Upper lobe of left lung (tissue), 6 donors: Measurements from ENCODE around the gene FAM83B. TPM values are rescaled to one million over a fixed set of nuclear protein-coding genes. Genes with fewer than 3 reads are reported as not detected.
A peak's percentile ranks its signal among the peaks of the same experiment; 100 is the strongest.

ENCODE experiments used
- ATAC-seq, 2 donors: fragments of 200-7000 bp; cut with Tn5 transposase; one replicate each; pipeline ENCODE4 v1.9.1; 2022; ENCODE audit warnings: mild to moderate bottlenecking in 2 of 2, moderate library complexity in 2 of 2; ENCODE audit not compliant: low FRiP score in 2 of 2
- DNase-seq, 2 donors: peaks; one replicate each; pipeline ENCODE4 v3.0.0-alpha.2; 2019 to 2020
- H3K27ac ChIP-seq, 4 donors: fragments of 200-600 bp; sonication (generic); one replicate each; pipeline ENCODE4 v1.5.1; 2016 to 2019
- H3K27me3 ChIP-seq, 4 donors: fragments of 200-600 bp; sonication (generic); one replicate each; pipeline ENCODE4 v1.5.1; 2017 to 2019
- H3K36me3 ChIP-seq, 4 donors: fragments of 200-600 bp; sonication (generic); one replicate each; pipeline ENCODE4 v1.5.1; 2016 to 2019
- H3K4me1 ChIP-seq, 4 donors: fragments of 200-600 bp; sonication (generic); one replicate each; pipeline ENCODE4 v1.5.1; 2018 to 2019
- H3K4me3 ChIP-seq, 4 donors: fragments of 200-600 bp; sonication (generic); one replicate each; pipeline ENCODE4 v1.5.1; 2017 to 2019; ENCODE audit warnings: mild to moderate bottlenecking in 2 of 4, moderate library complexity in 1 of 4
- H3K9me3 ChIP-seq, 4 donors: fragments of 200-600 bp; sonication (generic); one replicate each; pipeline ENCODE4 v1.5.1; 2018 to 2019
- EP300 ChIP-seq, 4 donors: sonication (generic); formaldehyde crosslinking; IDR thresholded peaks; one replicate each; pipeline ENCODE4 v1.5.1; 2017; ENCODE audit warnings: antibody characterized with exemption in 4 of 4, control low read depth in 2 of 4
- POLR2A ChIP-seq, 4 donors: fragments of 450-650 bp; IDR thresholded peaks; one replicate each; pipeline ENCODE4 v1.5.1; 2016 to 2017; ENCODE audit warnings: antibody characterized with exemption in 4 of 4, mild to moderate bottlenecking in 2 of 4
- POLR2AphosphoS5 ChIP-seq, 2 donors: sonication (generic); formaldehyde crosslinking; IDR thresholded peaks; one replicate each; pipeline ENCODE4 v1.5.1; 2017; ENCODE audit warnings: antibody characterized with exemption in 2 of 2
- WGBS, 2 donors: methylation state at CpG; one replicate each; pipeline ENCODE4 v1.1.5; 2017 to 2018; 5-methylcytosine and 5-hydroxymethylcytosine counted together
- total RNA-seq, 6 donors: library from RNA; depleted of rRNA in 4 of 6; stranded (reverse); fragments of >200 nt in 4 of 6; gene quantifications; one replicate each; pipeline versions ENCODE4 v1.1.0 to v1.2.1, GENCODE V29; 2016 to 2021
- TF ChIP-seq, protein P1 (sequence below), 6 experiments: fragments of 450-650 bp in 4 of 6; fragments of 200-600 bp in 2 of 6; sonication (generic) in 2 of 6; IDR thresholded peaks; one replicate each; pipeline ENCODE4 v1.5.1; 2016 to 2019; ENCODE audit warnings: antibody characterized with exemption in 6 of 6
- donor health status: DM: no; HTN: no; CAD: no; lungs with moderate emphysema.
- donor health status: DM: no; HTN: yes; CAD: no; lungs with severe emphysema.

The FAM83B gene
- total RNA-seq, 6 donors from 2014 or later: 0.29 to 1.5 (median 0.73) TPM; not detected in 2

DNA sequence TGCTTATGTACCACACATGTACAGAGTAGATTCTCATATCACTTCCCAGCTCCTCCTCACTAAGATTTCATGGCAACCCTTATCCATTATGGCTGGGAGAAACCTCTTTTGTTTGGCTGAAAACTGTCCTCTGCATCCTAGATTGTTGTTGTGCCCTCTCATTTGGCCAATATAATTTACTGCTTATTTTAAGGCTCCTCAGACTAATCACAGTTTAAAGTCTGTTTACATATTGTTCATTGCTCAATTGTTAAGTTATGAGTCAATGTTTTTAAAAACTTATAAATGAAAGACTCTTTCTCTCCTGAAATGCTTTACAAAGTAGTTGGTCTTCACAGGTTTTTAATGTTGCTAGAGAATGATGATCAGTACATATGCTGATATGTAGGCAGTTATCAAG lies 57.3 kb downstream of the FAM83B start:
- no peak for ATAC-seq
- Histone ChIP-seq H3K9me3 (no peaks in the 10 kb centered on the region), H3K27ac (no peak overlapping the region), H3K4me1 (no peaks in the 10 kb centered on the region), H3K36me3 (no peaks in the 10 kb centered on the region), H3K27me3 (no peaks in the 10 kb centered on the region), H3K4me3 (no peak overlapping the region)
- TF ChIP-seq EP300 (IDR thresholded peaks at IDR 0.05): no peak
- TF ChIP-seq POLR2AphosphoS5 (IDR thresholded peaks at IDR 0.05): no peak
- TF ChIP-seq, protein P1, sequence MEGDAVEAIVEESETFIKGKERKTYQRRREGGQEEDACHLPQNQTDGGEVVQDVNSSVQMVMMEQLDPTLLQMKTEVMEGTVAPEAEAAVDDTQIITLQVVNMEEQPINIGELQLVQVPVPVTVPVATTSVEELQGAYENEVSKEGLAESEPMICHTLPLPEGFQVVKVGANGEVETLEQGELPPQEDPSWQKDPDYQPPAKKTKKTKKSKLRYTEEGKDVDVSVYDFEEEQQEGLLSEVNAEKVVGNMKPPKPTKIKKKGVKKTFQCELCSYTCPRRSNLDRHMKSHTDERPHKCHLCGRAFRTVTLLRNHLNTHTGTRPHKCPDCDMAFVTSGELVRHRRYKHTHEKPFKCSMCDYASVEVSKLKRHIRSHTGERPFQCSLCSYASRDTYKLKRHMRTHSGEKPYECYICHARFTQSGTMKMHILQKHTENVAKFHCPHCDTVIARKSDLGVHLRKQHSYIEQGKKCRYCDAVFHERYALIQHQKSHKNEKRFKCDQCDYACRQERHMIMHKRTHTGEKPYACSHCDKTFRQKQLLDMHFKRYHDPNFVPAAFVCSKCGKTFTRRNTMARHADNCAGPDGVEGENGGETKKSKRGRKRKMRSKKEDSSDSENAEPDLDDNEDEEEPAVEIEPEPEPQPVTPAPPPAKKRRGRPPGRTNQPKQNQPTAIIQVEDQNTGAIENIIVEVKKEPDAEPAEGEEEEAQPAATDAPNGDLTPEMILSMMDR (IDR thresholded peaks at IDR 0.05): no peak
- no peak for TF ChIP-seq POLR2A (IDR thresholded peaks at IDR 0.05)
- no peak for DNase-seq

DNA sequence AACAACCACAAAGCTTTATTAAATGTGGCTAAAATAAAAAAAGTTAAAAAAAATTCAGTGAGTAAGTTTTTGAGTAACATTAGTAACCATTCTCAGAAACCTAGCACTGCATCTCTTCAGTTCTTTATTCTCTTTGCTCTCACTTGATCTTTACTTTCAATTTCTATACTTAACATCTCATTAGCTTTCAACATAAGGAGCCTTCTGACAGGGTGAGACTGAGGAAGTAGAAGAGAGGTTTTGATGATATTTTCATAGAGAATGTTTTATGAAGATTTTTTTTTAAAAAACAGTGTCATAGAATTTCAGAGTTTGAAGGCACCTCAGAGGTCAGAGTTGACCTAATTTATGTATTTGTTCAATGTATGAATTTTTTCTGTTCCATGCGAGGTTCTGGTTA lies 60.8 kb downstream of the FAM83B start:
- no peak for TF ChIP-seq POLR2A (IDR thresholded peaks at IDR 0.05)
- TF ChIP-seq, protein P1 (IDR thresholded peaks at IDR 0.05): no peak
- no peak for TF ChIP-seq EP300 (IDR thresholded peaks at IDR 0.05)
- TF ChIP-seq POLR2AphosphoS5 (IDR thresholded peaks at IDR 0.05): no peak
- Histone ChIP-seq H3K36me3 (no peaks in the 10 kb centered on the region), H3K27ac (no peak overlapping the region), H3K27me3 (no peaks in the 10 kb centered on the region), H3K9me3 (no peaks in the 10 kb centered on the region), H3K4me3 (no peak overlapping the region), H3K4me1 (no peaks in the 10 kb centered on the region)
- ATAC-seq (no peak), DNase-seq (no peak)
- 74 to 80% methylated on average over 1 of the region's 1 CpG for WGBS, 2 donors

DNA sequence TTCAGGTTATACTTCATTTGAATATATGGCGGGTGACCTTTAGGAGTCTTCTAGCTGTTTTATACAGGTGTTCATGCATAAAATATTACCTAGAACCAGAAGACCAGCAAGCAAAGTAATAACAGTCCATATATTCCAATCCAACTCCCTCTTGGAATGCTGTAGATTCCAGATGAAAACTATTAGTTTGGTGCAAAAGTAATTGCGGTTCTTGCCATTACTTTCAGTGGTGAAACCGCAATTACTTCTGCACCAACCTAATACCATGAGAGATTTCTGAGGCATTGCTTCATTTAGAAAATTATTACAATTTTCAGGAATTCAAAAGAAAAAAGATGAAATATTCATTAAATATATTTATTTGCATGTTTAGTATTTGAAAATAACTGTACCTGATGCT lies 62.6 kb downstream of the FAM83B start:
- H3K27me3 ChIP-seq: no peaks in the 10 kb centered on the region
- H3K4me3 ChIP-seq: no peak overlapping the region
- H3K27ac ChIP-seq: no peak overlapping the region
- no peak for ATAC-seq
- no peaks in the 10 kb centered on the region for H3K36me3 ChIP-seq
- TF ChIP-seq POLR2A (IDR thresholded peaks at IDR 0.05): no peak
- TF ChIP-seq EP300 (IDR thresholded peaks at IDR 0.05): no peak
- no peak for TF ChIP-seq POLR2AphosphoS5 (IDR thresholded peaks at IDR 0.05)
- TF ChIP-seq, protein P1 (IDR thresholded peaks at IDR 0.05): no peak
- no peaks in the 10 kb centered on the region for H3K4me1 ChIP-seq
- 94% methylated on average over 3 of the region's 3 CpGs for WGBS, 2 donors
- DNase-seq: no peak
- H3K9me3 ChIP-seq: no peaks in the 10 kb centered on the region

DNA sequence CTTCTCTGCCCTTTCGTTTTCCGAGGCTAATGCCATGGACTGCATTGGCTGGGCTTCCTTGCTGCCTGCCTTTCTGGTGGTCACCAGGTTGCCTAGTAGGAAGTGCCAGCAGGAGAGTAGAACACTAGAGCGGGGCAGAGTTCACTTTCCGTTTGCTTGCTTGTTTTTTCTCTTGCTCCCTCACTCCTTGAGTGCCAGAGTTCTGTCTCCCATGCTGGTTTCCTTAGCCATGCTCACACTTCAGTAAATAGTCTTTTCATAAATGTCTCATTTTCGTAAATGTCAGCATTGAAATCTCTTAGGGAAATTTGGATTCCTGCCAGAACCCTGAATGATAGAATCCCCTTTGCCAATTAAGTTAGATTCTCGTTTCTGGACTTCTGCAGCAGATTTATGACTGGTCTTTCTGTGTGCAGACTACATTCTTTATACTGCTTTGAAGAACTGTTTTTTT lies 63.9 kb downstream of the FAM83B start:
- no peak for ATAC-seq
- Histone ChIP-seq H3K4me3 (peak overlapping the region in 1 of 4 donors; percentile 16), H3K27me3 (no peaks in the 10 kb centered on the region), H3K36me3 (no peaks in the 10 kb centered on the region), H3K9me3 (no peaks in the 10 kb centered on the region), H3K27ac (no peak overlapping the region), H3K4me1 (no peaks in the 10 kb centered on the region)
- 61 to 64% methylated on average over 6 of the region's 6 CpGs for WGBS, 2 donors
- DNase-seq: no peak
- no peak for TF ChIP-seq EP300 (IDR thresholded peaks at IDR 0.05)
- TF ChIP-seq POLR2A (IDR thresholded peaks at IDR 0.05): no peak
- no peak for TF ChIP-seq POLR2AphosphoS5 (IDR thresholded peaks at IDR 0.05)
- TF ChIP-seq, protein P1 (IDR thresholded peaks at IDR 0.05): no peak

DNA sequence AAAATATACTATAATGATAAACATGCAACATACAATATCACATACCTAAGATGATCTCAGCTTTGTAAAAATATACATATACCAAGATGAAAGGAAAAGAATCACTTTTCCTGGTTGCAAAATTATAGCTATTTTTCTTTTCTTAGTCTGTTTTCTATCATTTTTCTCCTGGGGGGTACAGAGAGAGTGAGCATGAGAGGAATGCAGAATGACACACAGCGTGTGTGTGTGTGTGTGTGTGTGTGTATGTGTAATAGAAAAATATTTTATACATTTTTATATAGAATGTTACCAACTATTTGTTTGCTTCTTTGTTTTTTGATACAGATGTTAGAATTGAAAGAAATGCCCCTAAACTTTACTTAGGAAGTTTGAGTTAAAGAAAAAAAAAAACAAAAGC lies 64.3 kb downstream of the FAM83B start:
- no peak overlapping the region for H3K4me3 ChIP-seq
- H3K27ac ChIP-seq: no peak overlapping the region
- no peak for DNase-seq
- H3K27me3 ChIP-seq: no peaks in the 10 kb centered on the region
- no peak for ATAC-seq
- no peaks in the 10 kb centered on the region for H3K9me3 ChIP-seq
- no peaks in the 10 kb centered on the region for H3K36me3 ChIP-seq
- 50 to 55% methylated on average over 1 of the region's 1 CpG for WGBS, 2 donors
- TF ChIP-seq, protein P1 (IDR thresholded peaks at IDR 0.05): no peak
- TF ChIP-seq POLR2A (IDR thresholded peaks at IDR 0.05) (no peak), EP300 (IDR thresholded peaks at IDR 0.05) (no peak)
- no peaks in the 10 kb centered on the region for H3K4me1 ChIP-seq
